ENCODE measurements around the gene GJB3. TPM values are rescaled to one million over a fixed set of nuclear protein-coding genes. Genes with fewer than 3 reads are reported as not detected.

Gene GJB3
- polyA plus RNA-seq, 1 donor (not counting 4 experiments of a cell fraction or from before 2014, with no cell fraction given) = 133 TPM

GRCh38 chr1:34779005-34779404 is 2.0 kb upstream of the GJB3 start:
- Histone ChIP-seq H3K27ac (ENCODE audit: control insufficient read depth, insufficient read depth, low read length) (peak overlapping the region; percentile 94), H3K27me3 (ENCODE audit: control insufficient read depth, extremely low read depth, insufficient read depth, low read length) (no peaks in the 10 kb centered on the region), H4K20me1 (ENCODE audit: control insufficient read depth, extremely low read depth, insufficient read depth, low read length) (no peaks in the 10 kb centered on the region), H3K9me1 (ENCODE audit: control insufficient read depth, extremely low read depth, insufficient read depth, low read length) (no peaks in the 10 kb centered on the region), H3K9me3 (ENCODE audit: control insufficient read depth, low read depth, low read length) (no peaks in the 10 kb centered on the region), H3K4me1 (ENCODE audit: control insufficient read depth, extremely low read depth, insufficient read depth, low read length) (peaks cover 50% of the 10 kb centered on the region), H2AFZ (ENCODE audit: control insufficient read depth, low read length) (no peak overlapping the region), H3K79me2 (ENCODE audit: control insufficient read depth, insufficient read depth, low read length) (peaks cover 32% of the 10 kb centered on the region), H3K4me3 (ENCODE audit: control insufficient read depth in 2 of 3, extremely low read depth in 1 of 3, insufficient read depth in 2 of 3, low read depth in 1 of 3, low read length in 3 of 3) (no peak overlapping the region), H3K9ac (ENCODE audit: control insufficient read depth, extremely low read depth, insufficient read depth, low read length) (peak overlapping the region; percentile 4), H3K4me2 (ENCODE audit: control insufficient read depth, extremely low read depth, insufficient read depth, low read depth, low read length) (peak overlapping the region; percentile 87), H3K36me3 (ENCODE audit: control insufficient read depth in 2 of 2, extremely low read depth in 1 of 2, insufficient read depth in 2 of 2, low read length in 2 of 2) (peaks cover 0 to 7% of the 10 kb centered on the region in 2 experiments)
- TF ChIP-seq, protein P1, sequence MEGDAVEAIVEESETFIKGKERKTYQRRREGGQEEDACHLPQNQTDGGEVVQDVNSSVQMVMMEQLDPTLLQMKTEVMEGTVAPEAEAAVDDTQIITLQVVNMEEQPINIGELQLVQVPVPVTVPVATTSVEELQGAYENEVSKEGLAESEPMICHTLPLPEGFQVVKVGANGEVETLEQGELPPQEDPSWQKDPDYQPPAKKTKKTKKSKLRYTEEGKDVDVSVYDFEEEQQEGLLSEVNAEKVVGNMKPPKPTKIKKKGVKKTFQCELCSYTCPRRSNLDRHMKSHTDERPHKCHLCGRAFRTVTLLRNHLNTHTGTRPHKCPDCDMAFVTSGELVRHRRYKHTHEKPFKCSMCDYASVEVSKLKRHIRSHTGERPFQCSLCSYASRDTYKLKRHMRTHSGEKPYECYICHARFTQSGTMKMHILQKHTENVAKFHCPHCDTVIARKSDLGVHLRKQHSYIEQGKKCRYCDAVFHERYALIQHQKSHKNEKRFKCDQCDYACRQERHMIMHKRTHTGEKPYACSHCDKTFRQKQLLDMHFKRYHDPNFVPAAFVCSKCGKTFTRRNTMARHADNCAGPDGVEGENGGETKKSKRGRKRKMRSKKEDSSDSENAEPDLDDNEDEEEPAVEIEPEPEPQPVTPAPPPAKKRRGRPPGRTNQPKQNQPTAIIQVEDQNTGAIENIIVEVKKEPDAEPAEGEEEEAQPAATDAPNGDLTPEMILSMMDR (optimal IDR thresholded peaks at IDR 0.05 in 1 of 3, IDR thresholded peaks at IDR 0.05 in 1 of 3, conservative IDR thresholded peaks at IDR 0.05 in 1 of 3; ENCODE audit: extremely low read depth in 1 of 3, insufficient read depth in 2 of 3, low read length in 3 of 3) = no peak
- TF ChIP-seq EZH2 (IDR thresholded peaks at IDR 0.05; ENCODE audit: low read length) = no peak
- FAIRE-seq = peak; percentile 66
- DNase-seq (ENCODE audit: low read depth, low spot score) = no peak
- dilution Hi-C loops (cut with MboI; ENCODE audit: extremely low pct_ligation_motif_present, low sequenced_read_pairs) = no loop called here

DNA sequence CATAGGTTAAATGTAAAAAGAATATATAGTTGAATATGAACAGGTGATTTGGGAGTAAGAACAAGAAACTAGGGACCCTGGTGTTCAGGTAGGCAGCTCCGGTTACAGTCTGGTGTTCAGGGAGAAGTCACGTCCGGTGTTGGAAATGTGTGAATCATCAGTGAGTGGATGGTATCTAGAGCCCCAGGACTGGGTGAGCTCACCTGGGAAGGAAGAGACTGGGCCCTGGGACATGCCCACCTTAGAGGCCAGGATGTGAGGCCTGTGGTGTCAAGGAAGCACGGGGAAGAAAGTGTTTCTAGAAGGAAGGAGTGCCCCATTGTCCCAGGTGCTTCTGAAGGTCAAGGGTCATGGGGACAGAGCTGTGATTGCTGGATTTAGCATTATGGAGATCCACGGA is 1.5 kb upstream of the GJB3 start:
- peaks cover 2% of the 10 kb centered on the region for H4K20me1 ChIP-seq (ENCODE audit: control insufficient read depth, extremely low read depth, insufficient read depth, low read length)
- no peaks in the 10 kb centered on the region for H3K9me1 ChIP-seq (ENCODE audit: control insufficient read depth, extremely low read depth, insufficient read depth, low read length)
- no peak overlapping the region for H2AFZ ChIP-seq (ENCODE audit: control insufficient read depth, low read length)
- peak overlapping the region; percentile 96 for H3K9ac ChIP-seq (ENCODE audit: control insufficient read depth, extremely low read depth, insufficient read depth, low read length)
- peak overlapping the region in 1 of 3 experiments; percentile 2 for H3K4me3 ChIP-seq (ENCODE audit: control insufficient read depth in 2 of 3, extremely low read depth in 1 of 3, insufficient read depth in 2 of 3, low read depth in 1 of 3, low read length in 3 of 3)
- no peak for DNase-seq (ENCODE audit: low read depth, low spot score)
- H3K27me3 ChIP-seq (ENCODE audit: control insufficient read depth, extremely low read depth, insufficient read depth, low read length) = no peaks in the 10 kb centered on the region
- peaks cover 37% of the 10 kb centered on the region for H3K79me2 ChIP-seq (ENCODE audit: control insufficient read depth, insufficient read depth, low read length)
- H3K4me2 ChIP-seq (ENCODE audit: control insufficient read depth, extremely low read depth, insufficient read depth, low read depth, low read length) = peak overlapping the region; percentile 87
- peak overlapping the region; percentile 94 for H3K27ac ChIP-seq (ENCODE audit: control insufficient read depth, insufficient read depth, low read length)
- H3K36me3 ChIP-seq (ENCODE audit: control insufficient read depth in 2 of 2, extremely low read depth in 1 of 2, insufficient read depth in 2 of 2, low read length in 2 of 2) = peaks cover 0 to 12% of the 10 kb centered on the region in 2 experiments
- H3K4me1 ChIP-seq (ENCODE audit: control insufficient read depth, extremely low read depth, insufficient read depth, low read length) = peaks cover 55% of the 10 kb centered on the region
- dilution Hi-C loops (cut with MboI; ENCODE audit: extremely low pct_ligation_motif_present, low sequenced_read_pairs) = no loop called here
- TF ChIP-seq EZH2 (IDR thresholded peaks at IDR 0.05; ENCODE audit: low read length) = no peak
- TF ChIP-seq, protein P1 (optimal IDR thresholded peaks at IDR 0.05 in 1 of 3, IDR thresholded peaks at IDR 0.05 in 1 of 3, conservative IDR thresholded peaks at IDR 0.05 in 1 of 3; ENCODE audit: extremely low read depth in 1 of 3, insufficient read depth in 2 of 3, low read length in 3 of 3) = no peak
- peak; percentile 100 for FAIRE-seq
- H3K9me3 ChIP-seq (ENCODE audit: control insufficient read depth, low read depth, low read length) = no peaks in the 10 kb centered on the region

Data from keratinocyte (primary cell).